ENCODE results near the gene TTYH1.

TTYH1 gene

GRCh38 chr19:54412877-54413276 lies 2.4 kb upstream of the TTYH1 start:
- in situ Hi-C loops (cut with HindIII; ENCODE audit: low sequenced_read_pairs): no loop called here
- no peak for DNase-seq (ENCODE audit: low read depth)
- H3K4me3 ChIP-seq (ENCODE audit: low read depth, low read length): no peak overlapping the region
- TF ChIP-seq CTCF (IDR thresholded peaks at IDR 0.05; ENCODE audit: low read depth, low read length, missing control alignments): no peak

- DNase-seq (ENCODE audit: low read depth): no peak
- no peak for TF ChIP-seq CTCF (IDR thresholded peaks at IDR 0.05; ENCODE audit: low read depth, low read length, missing control alignments)
- in situ Hi-C loops (cut with HindIII; ENCODE audit: low sequenced_read_pairs): no loop called here
- no peak overlapping the region for H3K4me3 ChIP-seq (ENCODE audit: low read depth, low read length)
Measured at GRCh38 chr19:54414156-54414555, 1.1 kb upstream of the TTYH1 start.

- no peak for DNase-seq (ENCODE audit: low read depth)
- in situ Hi-C loops (cut with HindIII; ENCODE audit: low sequenced_read_pairs): no loop called here
- H3K4me3 ChIP-seq (ENCODE audit: low read depth, low read length): no peak overlapping the region
- no peak for TF ChIP-seq CTCF (IDR thresholded peaks at IDR 0.05; ENCODE audit: low read depth, low read length, missing control alignments)
Measured at GRCh38 chr19:54415901-54416673, 823 bp downstream of the TTYH1 start.

- no peak overlapping the region for H3K4me3 ChIP-seq (ENCODE audit: low read depth, low read length)
- TF ChIP-seq CTCF (IDR thresholded peaks at IDR 0.05; ENCODE audit: low read depth, low read length, missing control alignments): no peak
- no peak for DNase-seq (ENCODE audit: low read depth)
- in situ Hi-C loops (cut with HindIII; ENCODE audit: low sequenced_read_pairs): no loop called here
Measured at GRCh38 chr19:54416695-54417491, 1.6 kb downstream of the TTYH1 start.

- DNase-seq (ENCODE audit: low read depth): no peak
- in situ Hi-C loops (cut with HindIII; ENCODE audit: low sequenced_read_pairs): no loop called here
- no peak overlapping the region for H3K4me3 ChIP-seq (ENCODE audit: low read depth, low read length)
- no peak for TF ChIP-seq CTCF (IDR thresholded peaks at IDR 0.05; ENCODE audit: low read depth, low read length, missing control alignments)
Measured at GRCh38 chr19:54418030-54418929, 3.0 kb downstream of the TTYH1 start.
